GM19099 (cell line): ENCODE data around the gene TECTA.

Source experiments
- POLR2A ChIP-seq: IDR thresholded peaks from 3 replicates; pipeline ENCODE4 v1.6.1; 2011; ENCODE audit warnings: low read depth; ENCODE audit not compliant: insufficient read length; ENCODE audit errors: extremely low read depth

Gene TECTA

GRCh38 chr11:121137005-121137404, 36.0 kb downstream of the TECTA start:
- no peak for TF ChIP-seq POLR2A

- TF ChIP-seq POLR2A, result no peak
Observed at GRCh38 chr11:121138259-121138658, 37.2 kb downstream of the TECTA start.

GRCh38 chr11:121140369-121140768, 39.3 kb downstream of the TECTA start:
- no peak for TF ChIP-seq POLR2A

GRCh38 chr11:121141066-121141465, 40.0 kb downstream of the TECTA start:
- no peak for TF ChIP-seq POLR2A

- no peak for TF ChIP-seq POLR2A
Observed at GRCh38 chr11:121143921-121144320, 42.9 kb downstream of the TECTA start.

- no peak for TF ChIP-seq POLR2A
Observed at GRCh38 chr11:121144723-121145122, 43.7 kb downstream of the TECTA start.

GRCh38 chr11:121145826-121146225, 44.8 kb downstream of the TECTA start:
- TF ChIP-seq POLR2A, result no peak

- no peak for TF ChIP-seq POLR2A
Observed at GRCh38 chr11:121149116-121149515, 48.1 kb downstream of the TECTA start.

- TF ChIP-seq POLR2A, result no peak
Observed at GRCh38 chr11:121151207-121151688, 50.2 kb downstream of the TECTA start.

- no peak for TF ChIP-seq POLR2A
Observed at GRCh38 chr11:121152764-121153163, 51.7 kb downstream of the TECTA start.

GRCh38 chr11:121153472-121153871, 52.4 kb downstream of the TECTA start:
- no peak for TF ChIP-seq POLR2A

- no peak for TF ChIP-seq POLR2A
Observed at GRCh38 chr11:121154486-121155314, 53.7 kb downstream of the TECTA start.

GRCh38 chr11:121157756-121158155, 56.7 kb downstream of the TECTA start:
- no peak for TF ChIP-seq POLR2A

GRCh38 chr11:121159741-121160140, 58.7 kb downstream of the TECTA start:
- TF ChIP-seq POLR2A, result no peak

- no peak for TF ChIP-seq POLR2A
Observed at GRCh38 chr11:121161349-121161917, 60.4 kb downstream of the TECTA start.

- no peak for TF ChIP-seq POLR2A
Observed at GRCh38 chr11:121163658-121164308, 62.7 kb downstream of the TECTA start.
